HG02884 (cell line): Measurements from ENCODE around the gene CFAP54.
A peak's percentile ranks its signal among the peaks of the same experiment; 100 is the strongest.
"Not testable (repeated sequence)": the region's sequence is repeated elsewhere in the genome, so short reads cannot be mapped to it uniquely, and the experiment has no call there.

Experiments
- ATAC-seq: cut with Tn5 transposase; IDR thresholded peaks from one replicate; pipeline ENCODE4 v1.9.1; 2021; ENCODE audit warnings: mild to moderate bottlenecking, moderate library complexity; ENCODE audit not compliant: unreplicated experiment

CFAP54 gene

GRCh38 chr12:96472384-96472783 is 17.0 kb upstream of the CFAP54 start:
- no peak for ATAC-seq

- ATAC-seq, result no peak
Measured at GRCh38 chr12:96473394-96474093, 15.8 kb upstream of the CFAP54 start.

- no peak for ATAC-seq
Measured at GRCh38 chr12:96474206-96474605, 15.2 kb upstream of the CFAP54 start.

GRCh38 chr12:96478011-96478410 is 11.4 kb upstream of the CFAP54 start:
- no peak for ATAC-seq

- no peak for ATAC-seq
Measured at GRCh38 chr12:96482086-96482485, 7.3 kb upstream of the CFAP54 start.

- ATAC-seq, result no peak
Measured at GRCh38 chr12:96483116-96483515, 6.3 kb upstream of the CFAP54 start.

GRCh38 chr12:96486751-96487613 is 2.4 kb upstream of the CFAP54 start:
- ATAC-seq, result no peak

GRCh38 chr12:96487634-96488033 is 1.7 kb upstream of the CFAP54 start:
- no peak for ATAC-seq

GRCh38 chr12:96493106-96493505 is 3.7 kb downstream of the CFAP54 start:
- ATAC-seq, result no peak

GRCh38 chr12:96494154-96494553 is 4.8 kb downstream of the CFAP54 start:
- not testable (repeated sequence) for ATAC-seq

- ATAC-seq, result no peak
Measured at GRCh38 chr12:96495155-96495554, 5.8 kb downstream of the CFAP54 start.

GRCh38 chr12:96495841-96496545 is 6.6 kb downstream of the CFAP54 start:
- no peak for ATAC-seq

GRCh38 chr12:96496944-96497343 is 7.6 kb downstream of the CFAP54 start:
- ATAC-seq, result no peak

- no peak for ATAC-seq
Measured at GRCh38 chr12:96497855-96498254, 8.5 kb downstream of the CFAP54 start.

GRCh38 chr12:96500693-96501092 is 11.3 kb downstream of the CFAP54 start:
- no peak for ATAC-seq

GRCh38 chr12:96501133-96501761 is 11.9 kb downstream of the CFAP54 start:
- peak; percentile 71 for ATAC-seq

GRCh38 chr12:96501908-96502307 is 12.5 kb downstream of the CFAP54 start:
- no peak for ATAC-seq

GRCh38 chr12:96502477-96502876 is 13.1 kb downstream of the CFAP54 start:
- ATAC-seq, result peak; percentile 64

- no peak for ATAC-seq
Measured at GRCh38 chr12:96502949-96503532, 13.7 kb downstream of the CFAP54 start.

GRCh38 chr12:96503976-96504375 is 14.6 kb downstream of the CFAP54 start:
- ATAC-seq, result no peak

GRCh38 chr12:96506776-96507175 is 17.4 kb downstream of the CFAP54 start:
- no peak for ATAC-seq
